Sigmoid colon (tissue), 7 donors: ENCODE measurements around the gene SAP30BP. TPM values are rescaled to one million over a fixed set of nuclear protein-coding genes. Genes with fewer than 3 reads are reported as not detected.
A peak's percentile ranks its signal among the peaks of the same experiment; 100 is the strongest.

ENCODE experiments used
- DNase-seq: peaks from one replicate; pipeline ENCODE4 v3.0.0-alpha.2; 2019
- H3K27ac ChIP-seq, 4 donors: fragments of 200-600 bp; sonication (generic); one replicate each; pipeline ENCODE4 v1.5.1; 2016 to 2019; ENCODE audit warnings: mild to moderate bottlenecking in 1 of 4
- H3K27me3 ChIP-seq, 3 donors: fragments of 200-600 bp; sonication (generic); one replicate each; pipeline ENCODE4 v1.5.1; 2019; ENCODE audit warnings: mild to moderate bottlenecking in 1 of 3
- H3K36me3 ChIP-seq, 4 donors: fragments of 200-600 bp; sonication (generic); one replicate each; pipeline ENCODE4 v1.5.1; 2016 to 2019
- H3K4me1 ChIP-seq, 4 donors: fragments of 200-600 bp; sonication (generic); one replicate each; pipeline ENCODE4 v1.5.1; 2017 to 2019
- H3K4me3 ChIP-seq, 4 donors: fragments of 200-600 bp; sonication (generic); one replicate each; pipeline ENCODE4 v1.5.1; 2017 to 2019; ENCODE audit warnings: mild to moderate bottlenecking in 2 of 4, moderate library complexity in 1 of 4
- H3K9me3 ChIP-seq, 4 donors: fragments of 200-600 bp in 3 of 4; sonication (generic) in 3 of 4; one replicate each; pipeline versions ENCODE4 v1.5.1 to v1.6.1; 2013 to 2019
- EP300 ChIP-seq, 4 donors: sonication (generic); formaldehyde crosslinking; IDR thresholded peaks; one replicate each; pipeline ENCODE4 v1.6.1; 2017; ENCODE audit warnings: antibody characterized with exemption in 4 of 4
- POLR2A ChIP-seq, 2 donors: fragments of 450-650 bp; IDR thresholded peaks; one replicate each; pipeline ENCODE4 v1.6.1; 2016; ENCODE audit warnings: antibody characterized with exemption in 2 of 2, mild to moderate bottlenecking in 2 of 2, moderate library complexity in 2 of 2
- POLR2AphosphoS5 ChIP-seq, 4 donors: sonication (generic); formaldehyde crosslinking; IDR thresholded peaks; one replicate each; pipeline ENCODE4 v1.6.1; 2017; ENCODE audit warnings: antibody characterized with exemption in 4 of 4
- WGBS, 2 donors: extraction: QIAGEN DNeasy Blood & Tissue Kit; methylation state at CpG; one replicate each; pipeline ENCODE4 v1.1.7; 2013; 5-methylcytosine and 5-hydroxymethylcytosine counted together
- intact Hi-C: fragments of 100-400 bp; cut with DNase I; formaldehyde crosslinking; loops from one replicate; pipeline ENCODE4 v1.15.1; 2023
- polyA plus RNA-seq, 3 donors: library from polyadenylated mRNA; stranded (reverse); fragments of 200-250 nt; gene quantifications; one replicate each; pipeline ENCODE4 v1.2.3, GENCODE V29; 2013
- total RNA-seq, 4 donors: library from RNA; depleted of rRNA; stranded (reverse); fragments of >200 nt; gene quantifications; one replicate each; pipeline ENCODE4 v1.1.0, GENCODE V29; 2016
- TF ChIP-seq, protein P1 (sequence below), 4 experiments: fragments of 450-650 bp in 3 of 4; fragments of 200-600 bp in 1 of 4; IDR thresholded peaks; one replicate each; pipeline ENCODE4 v1.5.1; 2016 to 2019; ENCODE audit warnings: antibody characterized with exemption in 4 of 4, mild to moderate bottlenecking in 3 of 4, moderate library complexity in 2 of 4
- donor health status: healthy with polysubstance abuse.
- donor health status: Bipolar disorder and iron deficiency.
- donor health status: healthy.

The SAP30BP gene
- total and polyA plus RNA-seq, 7 donors: 53.2 to 96.9 (median 60.4) TPM

DNA sequence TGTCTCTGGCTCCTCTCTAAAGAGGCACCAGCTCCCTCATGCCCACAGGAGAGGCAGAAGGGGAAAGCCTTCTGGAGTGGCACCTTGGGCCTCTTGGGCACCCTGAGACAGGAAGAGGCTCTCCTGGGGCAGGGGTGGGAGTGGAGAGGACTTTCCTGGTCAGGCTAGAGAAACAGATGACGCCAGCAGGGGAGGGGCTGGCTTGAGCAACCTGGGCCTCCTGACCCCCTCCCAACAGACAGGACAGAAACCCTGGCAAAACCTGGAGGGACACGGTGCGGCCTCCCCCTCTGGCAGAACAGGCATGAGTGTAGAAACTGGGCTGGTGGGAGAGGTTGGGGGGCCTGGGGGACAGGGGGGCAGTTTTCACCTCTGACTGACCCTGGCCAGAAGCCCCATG, 27.8 kb upstream of the SAP30BP start:
- H3K4me3 ChIP-seq: no peak overlapping the region
- peaks cover 0 to 18% (median 0%) of the 10 kb centered on the region in 4 donors for H3K36me3 ChIP-seq
- 87 to 95% methylated on average over 3 of the region's 3 CpGs for WGBS, 2 donors
- TF ChIP-seq POLR2AphosphoS5 (IDR thresholded peaks at IDR 0.05) (no peak), POLR2A (IDR thresholded peaks at IDR 0.05) (no peak)
- TF ChIP-seq, protein P1, sequence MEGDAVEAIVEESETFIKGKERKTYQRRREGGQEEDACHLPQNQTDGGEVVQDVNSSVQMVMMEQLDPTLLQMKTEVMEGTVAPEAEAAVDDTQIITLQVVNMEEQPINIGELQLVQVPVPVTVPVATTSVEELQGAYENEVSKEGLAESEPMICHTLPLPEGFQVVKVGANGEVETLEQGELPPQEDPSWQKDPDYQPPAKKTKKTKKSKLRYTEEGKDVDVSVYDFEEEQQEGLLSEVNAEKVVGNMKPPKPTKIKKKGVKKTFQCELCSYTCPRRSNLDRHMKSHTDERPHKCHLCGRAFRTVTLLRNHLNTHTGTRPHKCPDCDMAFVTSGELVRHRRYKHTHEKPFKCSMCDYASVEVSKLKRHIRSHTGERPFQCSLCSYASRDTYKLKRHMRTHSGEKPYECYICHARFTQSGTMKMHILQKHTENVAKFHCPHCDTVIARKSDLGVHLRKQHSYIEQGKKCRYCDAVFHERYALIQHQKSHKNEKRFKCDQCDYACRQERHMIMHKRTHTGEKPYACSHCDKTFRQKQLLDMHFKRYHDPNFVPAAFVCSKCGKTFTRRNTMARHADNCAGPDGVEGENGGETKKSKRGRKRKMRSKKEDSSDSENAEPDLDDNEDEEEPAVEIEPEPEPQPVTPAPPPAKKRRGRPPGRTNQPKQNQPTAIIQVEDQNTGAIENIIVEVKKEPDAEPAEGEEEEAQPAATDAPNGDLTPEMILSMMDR (IDR thresholded peaks at IDR 0.05): no peak
- DNase-seq: no peak
- H3K27ac ChIP-seq: no peak overlapping the region
- intact Hi-C loops: no loop called here
- H3K4me1 ChIP-seq: peaks cover 0 to 14% (median 4%) of the 10 kb centered on the region in 4 donors
- no peaks in the 10 kb centered on the region for H3K9me3 ChIP-seq
- no peaks in the 10 kb centered on the region for H3K27me3 ChIP-seq

DNA sequence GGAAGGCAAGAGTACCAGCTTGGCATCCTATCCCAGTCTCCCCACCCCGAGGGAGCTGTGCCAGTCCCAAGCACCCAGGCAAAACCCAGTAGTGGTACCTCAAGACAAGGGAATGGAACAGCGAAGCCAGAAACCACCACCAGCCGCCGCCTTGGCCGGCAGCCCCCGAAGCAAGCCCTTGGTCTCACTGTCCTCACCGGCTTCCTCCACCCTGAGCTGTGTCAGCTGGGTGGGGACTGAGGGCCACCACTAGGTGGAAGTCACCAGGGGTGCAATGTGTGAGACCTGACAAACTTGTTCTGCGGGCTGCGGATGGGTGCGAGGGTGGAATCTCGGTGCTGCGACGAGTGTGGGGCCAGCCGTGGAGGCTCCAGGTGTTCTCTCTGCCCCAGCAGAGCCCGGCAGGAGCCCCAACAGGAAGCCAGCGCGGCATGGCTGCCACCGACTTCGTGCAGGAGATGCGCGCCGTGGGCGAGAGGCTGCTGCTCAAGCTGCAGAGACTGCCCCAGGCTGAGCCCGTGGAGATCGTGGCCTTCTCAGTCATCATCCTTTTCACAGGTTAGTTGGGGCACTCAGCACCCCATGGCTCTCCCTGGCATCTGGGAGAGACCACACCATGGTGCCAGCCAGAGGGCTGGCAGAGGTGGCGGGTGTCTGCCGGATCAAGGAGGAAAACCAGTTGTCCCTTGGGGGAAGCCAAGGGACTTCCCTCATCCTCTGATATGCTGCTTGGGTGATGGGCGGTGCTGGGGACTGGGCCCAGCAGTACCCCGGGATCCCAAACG, 27.2 kb upstream of the SAP30BP start:
- intact Hi-C loops: no loop called here
- Histone ChIP-seq H3K36me3 (peaks cover 0 to 18% (median 0%) of the 10 kb centered on the region in 4 donors), H3K9me3 (no peaks in the 10 kb centered on the region), H3K4me1 (peaks cover 0 to 10% (median 0%) of the 10 kb centered on the region in 4 donors), H3K4me3 (no peak overlapping the region), H3K27ac (no peak overlapping the region), H3K27me3 (no peaks in the 10 kb centered on the region)
- DNase-seq: no peak
- 38 to 82% methylated on average over 30 of the region's 30 CpGs for WGBS, 2 donors
- TF ChIP-seq POLR2AphosphoS5 (IDR thresholded peaks at IDR 0.05) (no peak), EP300 (IDR thresholded peaks at IDR 0.05) (no peak), POLR2A (IDR thresholded peaks at IDR 0.05) (no peak)
- TF ChIP-seq, protein P1 (IDR thresholded peaks at IDR 0.05): peak in 1 of 4 experiments; percentile 8

DNA sequence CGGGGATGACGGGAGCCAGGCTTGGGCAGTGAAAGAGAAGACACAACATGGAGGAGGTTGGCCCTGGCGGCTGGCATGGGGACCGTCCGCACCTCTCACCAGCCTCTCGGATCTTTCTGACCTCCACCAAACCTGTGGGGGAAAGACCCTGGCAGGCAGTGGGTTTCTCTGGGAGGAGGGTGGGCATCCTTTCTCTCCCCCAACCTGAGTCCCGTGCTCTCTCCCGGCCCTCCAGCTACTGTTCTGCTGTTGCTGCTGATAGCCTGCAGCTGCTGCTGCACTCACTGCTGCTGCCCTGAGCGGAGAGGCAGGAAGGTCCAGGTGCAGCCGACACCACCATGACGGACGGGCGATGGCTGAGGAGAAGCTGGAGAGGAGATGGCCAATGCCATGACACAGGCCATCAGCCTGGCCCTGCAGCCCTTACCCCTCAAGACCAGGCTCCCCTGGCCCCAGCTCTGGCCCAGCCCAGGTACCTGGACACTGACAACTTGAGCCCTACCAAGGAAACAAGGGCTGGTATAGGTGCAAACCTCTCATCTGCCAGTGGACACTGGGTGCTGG, 26.5 kb upstream of the SAP30BP start:
- Histone ChIP-seq H3K27ac (no peak overlapping the region), H3K27me3 (no peaks in the 10 kb centered on the region), H3K4me3 (no peak overlapping the region), H3K9me3 (no peaks in the 10 kb centered on the region), H3K36me3 (peaks cover 0 to 18% (median 0%) of the 10 kb centered on the region in 4 donors), H3K4me1 (peaks cover 0 to 10% (median 0%) of the 10 kb centered on the region in 4 donors)
- TF ChIP-seq POLR2AphosphoS5 (IDR thresholded peaks at IDR 0.05) (no peak), POLR2A (IDR thresholded peaks at IDR 0.05) (no peak), EP300 (IDR thresholded peaks at IDR 0.05) (no peak)
- TF ChIP-seq, protein P1 (IDR thresholded peaks at IDR 0.05): no peak
- intact Hi-C loops: no loop called here
- WGBS, 2 donors: 96 to 98% methylated on average over 13 of the region's 13 CpGs
- DNase-seq: no peak

DNA sequence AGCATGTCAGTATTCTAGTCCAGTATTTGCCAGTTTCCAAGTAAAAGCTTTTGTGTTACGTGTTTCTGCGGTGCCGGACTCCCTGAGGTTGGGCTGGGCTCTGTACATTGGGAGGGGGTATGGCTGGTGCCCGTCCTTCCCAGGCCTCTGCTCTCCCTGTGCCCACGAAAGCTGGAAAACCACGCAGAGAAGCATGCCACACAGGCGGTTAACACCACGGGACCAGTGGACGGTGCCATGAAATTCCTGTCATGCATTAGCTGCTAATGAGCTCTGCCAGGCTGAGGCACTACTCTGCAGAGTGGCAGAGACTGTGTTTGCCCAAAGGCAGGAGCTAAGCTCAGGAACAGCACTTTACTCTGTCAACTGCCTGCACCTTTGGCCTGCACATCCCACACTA, 25.8 kb upstream of the SAP30BP start:
- Histone ChIP-seq H3K27ac (no peak overlapping the region), H3K4me3 (no peak overlapping the region), H3K4me1 (peaks cover 0 to 10% (median 0%) of the 10 kb centered on the region in 4 donors), H3K27me3 (no peaks in the 10 kb centered on the region), H3K36me3 (peaks cover 0 to 22% (median 0%) of the 10 kb centered on the region in 4 donors), H3K9me3 (no peaks in the 10 kb centered on the region)
- DNase-seq: no peak
- intact Hi-C loops: no loop called here
- WGBS, 2 donors: 95 to 96% methylated on average over 9 of the region's 9 CpGs
- TF ChIP-seq EP300 (IDR thresholded peaks at IDR 0.05): no peak
- no peak for TF ChIP-seq POLR2A (IDR thresholded peaks at IDR 0.05)
- no peak for TF ChIP-seq POLR2AphosphoS5 (IDR thresholded peaks at IDR 0.05)
- TF ChIP-seq, protein P1 (IDR thresholded peaks at IDR 0.05): no peak
